ENCODE data around the gene ST6GALNAC2. TPM values are rescaled to one million over a fixed set of nuclear protein-coding genes. Genes with fewer than 3 reads are reported as not detected.

Gene ST6GALNAC2
- total RNA-seq, 4 donors from 2014 or later: 71.1 to 94.3 (median 80.3) TPM

DNA sequence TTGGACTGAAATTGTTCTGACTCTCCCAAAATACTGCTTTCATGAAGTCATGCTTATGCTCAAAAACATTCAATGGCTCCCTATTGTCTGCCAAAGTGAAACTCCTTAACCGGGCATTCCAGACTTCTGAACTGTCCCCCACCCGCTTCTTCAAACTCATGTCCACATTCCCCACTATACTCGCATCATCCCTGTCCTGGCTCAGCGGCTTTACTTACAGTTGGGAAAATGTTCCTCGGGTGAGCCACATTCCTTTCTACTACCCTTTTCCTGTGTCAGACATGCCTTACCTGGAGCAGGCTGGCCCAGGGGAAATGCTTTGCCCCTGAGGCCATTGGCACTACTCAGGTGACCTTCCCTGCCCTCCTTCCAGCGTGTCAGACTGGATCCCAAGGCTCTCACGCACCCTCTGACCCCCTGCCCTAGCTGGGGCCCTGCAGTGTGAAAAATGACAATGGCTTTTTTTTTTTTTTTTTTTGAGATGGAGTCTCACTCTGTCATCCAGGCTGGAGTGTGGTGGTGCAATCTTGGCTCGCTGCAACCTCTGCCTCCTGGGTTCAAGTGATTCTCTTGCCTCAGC lies 53.5 kb downstream of the ST6GALNAC2 start:
- DNase-seq (ENCODE audit: low spot score in 2 of 2): no peak
- no peaks in the 10 kb centered on the region for H3K27me3 ChIP-seq
- H3K4me1 ChIP-seq: peaks cover 55% of the 10 kb centered on the region
- H3K4me3 ChIP-seq: no peak overlapping the region
- no peak overlapping the region for H3K27ac ChIP-seq
- TF ChIP-seq EP300 (IDR thresholded peaks at IDR 0.05): no peak
- TF ChIP-seq POLR2A (IDR thresholded peaks at IDR 0.05): no peak
- TF ChIP-seq POLR2AphosphoS5 (IDR thresholded peaks at IDR 0.05): no peak
- TF ChIP-seq, protein P1, sequence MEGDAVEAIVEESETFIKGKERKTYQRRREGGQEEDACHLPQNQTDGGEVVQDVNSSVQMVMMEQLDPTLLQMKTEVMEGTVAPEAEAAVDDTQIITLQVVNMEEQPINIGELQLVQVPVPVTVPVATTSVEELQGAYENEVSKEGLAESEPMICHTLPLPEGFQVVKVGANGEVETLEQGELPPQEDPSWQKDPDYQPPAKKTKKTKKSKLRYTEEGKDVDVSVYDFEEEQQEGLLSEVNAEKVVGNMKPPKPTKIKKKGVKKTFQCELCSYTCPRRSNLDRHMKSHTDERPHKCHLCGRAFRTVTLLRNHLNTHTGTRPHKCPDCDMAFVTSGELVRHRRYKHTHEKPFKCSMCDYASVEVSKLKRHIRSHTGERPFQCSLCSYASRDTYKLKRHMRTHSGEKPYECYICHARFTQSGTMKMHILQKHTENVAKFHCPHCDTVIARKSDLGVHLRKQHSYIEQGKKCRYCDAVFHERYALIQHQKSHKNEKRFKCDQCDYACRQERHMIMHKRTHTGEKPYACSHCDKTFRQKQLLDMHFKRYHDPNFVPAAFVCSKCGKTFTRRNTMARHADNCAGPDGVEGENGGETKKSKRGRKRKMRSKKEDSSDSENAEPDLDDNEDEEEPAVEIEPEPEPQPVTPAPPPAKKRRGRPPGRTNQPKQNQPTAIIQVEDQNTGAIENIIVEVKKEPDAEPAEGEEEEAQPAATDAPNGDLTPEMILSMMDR (IDR thresholded peaks at IDR 0.05): no peak
- 74% methylated on average over 8 of the region's 8 CpGs for WGBS
- no peaks in the 10 kb centered on the region for H3K9me3 ChIP-seq
- no peaks in the 10 kb centered on the region for H3K36me3 ChIP-seq

DNA sequence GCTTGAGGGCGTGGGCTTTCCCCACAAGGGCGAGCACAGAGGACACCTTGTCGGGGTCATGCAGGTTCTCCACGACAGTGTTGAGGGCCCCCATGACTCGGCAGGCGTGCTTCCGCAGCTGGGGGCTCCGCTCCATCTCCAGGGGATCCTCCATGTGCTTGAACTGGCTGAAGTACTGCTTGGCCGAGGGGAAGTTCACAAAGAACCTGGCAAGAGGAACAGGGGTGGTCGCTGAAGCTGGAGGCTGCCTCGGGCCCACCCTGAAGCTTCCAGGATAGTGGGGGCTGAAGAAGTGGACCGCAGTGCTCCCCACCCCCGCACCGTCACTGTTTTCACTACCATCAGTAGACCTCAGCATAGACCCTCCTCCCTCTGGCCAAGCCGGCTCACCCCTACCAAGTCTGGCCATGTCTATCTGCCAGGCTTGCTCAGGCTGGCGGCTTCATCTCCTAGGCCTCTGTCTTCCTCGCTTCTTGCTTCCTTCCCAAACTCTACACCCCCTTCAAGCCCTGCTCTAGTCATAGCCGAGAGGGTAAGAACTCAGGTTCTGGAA lies 54.1 kb downstream of the ST6GALNAC2 start:
- H3K36me3 ChIP-seq: no peaks in the 10 kb centered on the region
- H3K4me1 ChIP-seq: peaks cover 58% of the 10 kb centered on the region
- H3K9me3 ChIP-seq: no peaks in the 10 kb centered on the region
- H3K27me3 ChIP-seq: no peaks in the 10 kb centered on the region
- no peak for TF ChIP-seq EP300 (IDR thresholded peaks at IDR 0.05)
- TF ChIP-seq, protein P1 (IDR thresholded peaks at IDR 0.05): no peak
- no peak for TF ChIP-seq POLR2AphosphoS5 (IDR thresholded peaks at IDR 0.05)
- no peak for TF ChIP-seq POLR2A (IDR thresholded peaks at IDR 0.05)
- H3K4me3 ChIP-seq: no peak overlapping the region
- peak overlapping the region; percentile 94 for H3K27ac ChIP-seq
- DNase-seq (ENCODE audit: low spot score in 2 of 2): no peak
- 92% methylated on average over 10 of the region's 18 CpGs for WGBS

DNA sequence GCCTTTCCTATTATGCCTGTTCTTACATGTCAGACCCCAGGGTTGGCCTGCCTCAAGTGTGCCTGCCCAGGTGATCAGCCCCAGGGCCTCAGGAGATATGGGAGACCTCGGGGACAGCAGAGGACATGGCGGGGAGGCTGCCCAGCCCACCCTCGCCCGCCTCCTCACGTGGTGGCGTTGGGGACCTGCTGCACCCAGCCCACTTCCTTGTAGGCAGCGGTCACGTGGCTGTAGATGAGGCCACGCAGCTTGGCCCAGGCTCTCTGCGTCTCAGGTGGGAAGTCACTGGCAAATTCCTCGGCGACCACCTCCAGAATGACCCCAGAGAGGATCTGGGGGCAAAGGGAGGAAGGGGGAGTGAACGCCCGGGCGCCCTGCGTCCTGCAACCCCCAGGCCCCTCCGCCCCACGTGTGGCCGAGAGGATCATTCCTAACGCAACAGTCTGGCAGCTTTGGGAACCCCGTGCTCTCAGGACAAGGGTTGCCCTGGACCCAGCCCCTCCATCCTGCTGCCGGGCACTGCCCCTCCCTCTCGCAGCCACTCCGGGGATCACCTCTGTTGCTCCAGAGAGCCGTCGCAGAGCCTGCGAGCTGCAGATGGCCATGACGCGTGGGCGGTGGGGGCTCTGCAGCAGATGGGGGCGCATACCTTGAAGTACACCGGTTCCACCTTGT lies 54.7 kb downstream of the ST6GALNAC2 start:
- peaks cover 58% of the 10 kb centered on the region for H3K4me1 ChIP-seq

DNA sequence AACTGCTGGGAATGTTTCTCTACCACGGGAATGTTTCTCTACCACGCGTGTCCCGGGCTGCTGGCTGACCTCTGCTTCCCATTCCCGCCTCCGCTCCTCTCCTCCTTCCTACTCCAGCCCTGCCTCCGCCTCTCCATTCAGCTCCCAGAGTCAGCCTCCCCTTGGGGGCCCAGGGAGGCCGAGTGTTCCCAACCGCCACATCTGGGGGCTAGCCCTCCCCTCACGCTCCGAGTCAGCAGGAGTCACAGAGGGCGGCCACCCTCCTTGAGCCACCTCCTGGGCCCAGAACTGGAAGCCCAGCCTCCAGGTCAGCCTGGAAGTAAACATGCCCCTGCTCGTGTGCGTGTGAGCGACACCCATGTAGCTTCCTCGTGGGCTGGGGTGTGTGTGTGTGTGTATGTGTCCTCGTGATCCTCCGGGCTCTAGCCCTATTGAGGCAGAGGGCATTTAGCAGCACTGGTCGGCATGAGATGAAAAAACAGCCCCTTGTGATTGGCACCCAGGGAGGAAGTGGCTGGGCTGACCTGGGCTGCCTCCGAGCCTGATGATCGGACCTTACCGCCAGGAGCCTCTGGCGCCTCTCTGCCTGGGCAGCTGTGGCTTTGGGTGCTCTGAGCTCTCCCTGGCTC lies 55.5 kb downstream of the ST6GALNAC2 start:
- Histone ChIP-seq H3K36me3 (no peaks in the 10 kb centered on the region), H3K4me1 (peaks cover 59% of the 10 kb centered on the region), H3K27ac (peak overlapping the region; percentile 94), H3K9me3 (no peaks in the 10 kb centered on the region), H3K27me3 (no peaks in the 10 kb centered on the region), H3K4me3 (peak overlapping the region; percentile 19)
- TF ChIP-seq POLR2A (IDR thresholded peaks at IDR 0.05) (peak in 1 of 2 donors; percentile 20), EP300 (IDR thresholded peaks at IDR 0.05) (no peak), POLR2AphosphoS5 (IDR thresholded peaks at IDR 0.05) (peak in 2 of 3 donors; percentile 9 to 16)
- peak; percentile 87 to 90 for DNase-seq (ENCODE audit: low spot score in 2 of 2)
- 31% methylated on average over 16 of the region's 23 CpGs for WGBS

More for the DNA sequence above, 54.7 kb downstream of the ST6GALNAC2 start:
- no peaks in the 10 kb centered on the region for H3K9me3 ChIP-seq
- H3K27me3 ChIP-seq: no peaks in the 10 kb centered on the region
- DNase-seq (ENCODE audit: low spot score in 2 of 2): no peak
- no peak for TF ChIP-seq POLR2AphosphoS5 (IDR thresholded peaks at IDR 0.05)
- no peak for TF ChIP-seq EP300 (IDR thresholded peaks at IDR 0.05)
- TF ChIP-seq, protein P1 (IDR thresholded peaks at IDR 0.05): no peak
- no peak for TF ChIP-seq POLR2A (IDR thresholded peaks at IDR 0.05)
- no peaks in the 10 kb centered on the region for H3K36me3 ChIP-seq
- H3K4me3 ChIP-seq: no peak overlapping the region
- peak overlapping the region; percentile 94 for H3K27ac ChIP-seq
- WGBS: 73% methylated on average over 8 of the region's 32 CpGs

DNA sequence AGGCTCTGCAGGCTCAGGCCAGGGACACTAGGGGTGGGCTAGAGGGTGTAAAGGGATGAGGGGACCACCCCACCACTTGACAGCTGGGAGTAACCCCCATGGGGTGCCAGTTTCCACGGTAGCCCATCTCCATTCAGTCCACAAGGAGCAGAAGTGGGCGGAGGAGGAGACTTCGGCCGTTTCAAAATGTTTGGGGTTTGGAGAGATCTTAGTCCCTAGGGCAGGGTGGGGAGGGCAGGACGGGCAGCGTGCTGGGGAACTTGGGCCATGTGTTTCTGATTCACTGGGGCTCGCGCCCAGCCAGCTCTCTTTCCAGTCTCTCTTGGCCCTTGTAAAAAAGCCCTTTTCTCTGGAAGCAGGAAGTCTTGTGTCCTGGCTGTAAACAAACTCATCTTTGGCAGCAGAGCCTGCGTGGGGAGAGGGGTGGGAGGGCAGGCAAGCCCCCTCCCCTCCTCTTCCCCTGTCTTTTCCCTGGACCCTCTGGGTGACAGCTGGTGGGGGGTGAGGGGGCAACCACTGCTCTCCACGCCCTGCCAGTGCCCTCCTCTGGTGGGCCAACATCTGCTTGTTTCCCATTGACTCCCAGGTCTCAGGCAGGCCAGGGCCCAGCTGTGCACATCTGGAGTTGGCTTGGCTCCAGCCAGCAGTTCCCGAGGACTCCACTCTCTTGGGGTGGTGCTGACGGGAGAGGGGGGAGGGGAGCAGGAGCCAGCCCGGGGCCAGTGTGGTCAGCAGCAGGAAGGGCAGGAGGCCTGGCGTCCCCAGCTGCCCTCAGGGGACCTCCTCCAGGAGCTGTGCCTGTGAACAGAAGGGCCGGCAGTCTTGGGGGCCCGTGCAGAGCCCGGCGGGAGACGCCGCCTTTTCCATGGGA lies 56.2 kb downstream of the ST6GALNAC2 start:
- no peaks in the 10 kb centered on the region for H3K9me3 ChIP-seq
- H3K27ac ChIP-seq: peak overlapping the region; percentile 94
- peak; percentile 92 to 94 for DNase-seq (ENCODE audit: low spot score in 2 of 2)
- WGBS: 23% methylated on average over 15 of the region's 20 CpGs
- H3K36me3 ChIP-seq: no peaks in the 10 kb centered on the region
- peak overlapping the region; percentile 19 for H3K4me3 ChIP-seq
- H3K4me1 ChIP-seq: peaks cover 60% of the 10 kb centered on the region
- TF ChIP-seq POLR2A (IDR thresholded peaks at IDR 0.05) (no peak), EP300 (IDR thresholded peaks at IDR 0.05) (no peak), POLR2AphosphoS5 (IDR thresholded peaks at IDR 0.05) (no peak)
- TF ChIP-seq, protein P1 (IDR thresholded peaks at IDR 0.05): peak in 1 of 2 donors; percentile 8
- no peaks in the 10 kb centered on the region for H3K27me3 ChIP-seq
